Coronary artery (tissue), 2 donors: Measurements from ENCODE around the gene NLRP13.

Source experiments
- DNase-seq: peaks from one replicate; pipeline ENCODE4 v3.0.0-alpha.2; 2017; ENCODE audit warnings: low spot score
- H3K27ac ChIP-seq, 2 donors: fragments of 200-600 bp; sonication (generic); one replicate each; pipeline ENCODE4 v1.5.1; 2016 to 2019
- H3K4me3 ChIP-seq: fragments of 200-600 bp; sonication (generic); 2 replicates; pipeline ENCODE4 v1.5.1; 2016; ENCODE audit warnings: mild to moderate bottlenecking, moderate library complexity
- CTCF ChIP-seq: fragments of 200-600 bp; sonication (generic); IDR thresholded peaks from one replicate; pipeline ENCODE4 v1.5.1; 2019; ENCODE audit warnings: antibody characterized with exemption

NLRP13 gene

DNA sequence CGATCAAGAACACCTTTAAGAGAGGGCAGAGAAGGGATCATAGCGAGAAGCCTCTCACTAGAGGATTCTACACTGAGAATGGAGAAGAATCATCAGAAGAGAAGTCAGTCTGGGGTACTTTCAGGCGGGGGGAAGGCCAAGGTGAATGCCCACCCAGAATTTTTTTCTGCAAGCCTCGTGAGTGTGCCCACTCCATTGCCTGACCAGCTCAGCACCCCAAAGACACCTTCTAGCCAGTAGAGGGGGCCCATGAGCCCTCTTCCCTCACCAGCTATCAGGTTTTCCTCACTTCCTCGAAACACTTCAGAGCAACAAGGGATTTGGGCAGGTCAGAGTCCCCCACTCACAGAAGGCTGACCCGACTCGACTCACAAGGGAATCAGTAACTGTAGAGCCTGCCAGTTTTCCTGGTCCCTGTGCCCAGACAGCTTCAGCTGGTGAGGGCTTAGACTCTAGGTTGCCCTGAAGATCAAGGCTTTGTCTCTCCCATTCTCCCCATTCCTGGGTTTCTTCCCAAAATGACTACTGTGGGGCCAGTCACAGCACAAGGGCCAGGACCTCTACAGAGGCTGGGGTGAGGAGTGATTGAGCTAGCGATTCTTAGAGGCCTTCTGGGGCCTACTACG lies 18.4 kb downstream of the NLRP13 start:
- Histone ChIP-seq H3K27ac (no peak overlapping the region), H3K4me3 (no peak overlapping the region)
- DNase-seq: no peak
- TF ChIP-seq CTCF: no peak

GRCh38 chr19:55912916-55913315 lies 19.2 kb downstream of the NLRP13 start:
- DNase-seq: no peak
- TF ChIP-seq CTCF: no peak
- Histone ChIP-seq H3K27ac (no peak overlapping the region), H3K4me3 (no peak overlapping the region)

DNA sequence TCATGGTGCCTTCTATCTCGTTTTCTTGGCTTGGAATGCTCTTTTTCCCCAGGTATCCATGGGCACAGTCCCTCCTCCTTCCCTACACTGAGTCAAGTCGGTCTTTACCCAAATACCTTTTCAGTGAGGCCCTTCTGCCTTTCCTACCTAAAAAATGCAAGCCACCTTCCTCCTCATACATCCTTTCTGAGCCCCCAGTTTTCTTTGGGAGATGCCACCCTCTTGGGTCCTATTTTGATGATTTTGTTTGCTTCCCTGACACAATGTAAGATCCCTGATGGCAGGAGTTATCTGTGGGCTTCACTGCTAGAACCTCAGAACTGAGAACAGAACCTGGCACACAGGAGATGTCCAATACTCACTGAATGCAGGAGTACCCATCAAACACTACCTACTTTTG lies 22.3 kb downstream of the NLRP13 start:
- Histone ChIP-seq H3K27ac (no peak overlapping the region), H3K4me3 (no peak overlapping the region)
- no peak for DNase-seq
- no peak for TF ChIP-seq CTCF

DNA sequence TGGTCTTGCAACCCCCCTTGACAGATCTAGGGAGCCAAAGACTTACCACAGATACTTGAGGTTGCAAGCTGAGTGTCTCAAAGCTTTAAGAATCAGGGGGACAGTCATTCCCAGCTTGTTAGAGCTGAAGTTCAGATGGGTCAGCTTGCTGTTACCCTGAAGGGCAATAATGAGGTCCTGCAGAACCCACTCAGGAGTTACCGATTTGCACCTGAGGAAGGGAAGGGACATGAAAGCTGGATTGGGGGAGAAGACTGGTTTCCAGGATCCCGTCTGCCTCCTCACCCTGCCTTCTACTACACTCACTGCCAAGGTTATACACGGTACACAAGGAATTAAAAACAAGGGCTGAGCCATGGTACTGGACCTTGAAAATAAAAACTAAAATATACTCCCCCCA lies 24.4 kb downstream of the NLRP13 start:
- TF ChIP-seq CTCF: no peak
- Histone ChIP-seq H3K4me3 (no peak overlapping the region), H3K27ac (no peak overlapping the region)
- no peak for DNase-seq

GRCh38 chr19:55907286-55907685 lies 24.9 kb downstream of the NLRP13 start:
- no peak for TF ChIP-seq CTCF
- DNase-seq: no peak
- no peak overlapping the region for H3K4me3 ChIP-seq
- H3K27ac ChIP-seq: no peak overlapping the region

- no peak for DNase-seq
- no peak overlapping the region for H3K27ac ChIP-seq
- no peak overlapping the region for H3K4me3 ChIP-seq
- TF ChIP-seq CTCF: no peak
These were observed 29.9 kb downstream of the NLRP13 start for GRCh38 chr19:55902080-55902751.

- no peak for DNase-seq
- TF ChIP-seq CTCF: no peak
- Histone ChIP-seq H3K4me3 (no peak overlapping the region), H3K27ac (no peak overlapping the region)
These were observed 30.6 kb downstream of the NLRP13 start for GRCh38 chr19:55901369-55902079.
